H1 (cell line): Measurements from ENCODE around the gene AURKB. TPM values are rescaled to one million over a fixed set of nuclear protein-coding genes. Genes with fewer than 3 reads are reported as not detected.

Experiments
- CTCF ChIA-PET: fragments of 300-600 bp; sonication (Branson Sonifier 250); formaldehyde crosslinking; loops from one replicate; lab custom pipeline; 2021; ENCODE audit not compliant: partially characterized antibody; lab: Charles Lee
- POLR2A ChIA-PET: fragments of 300-600 bp; sonication (Branson Sonifier 250); formaldehyde crosslinking; loops from one replicate; lab custom pipeline; 2021; ENCODE audit warnings: inconsistent platforms; ENCODE audit not compliant: partially characterized antibody; lab: Charles Lee
- DNase-seq, 2 experiments: peaks; one replicate each; pipeline versions ENCODE4 v3.0.0 to v3.0.0-alpha.2; 2010 to 2022; ENCODE audit warnings: low spot score in 2 of 2, low read depth in 1 of 2, mixed read lengths in 1 of 2
- FAIRE-seq: peaks from 2 replicates; lab custom pipeline; 2011; peaks lifted over from hg19 to GRCh38; lab: Jason Lieb, UNC
- H2AFZ ChIP-seq: 2 replicates; pipeline ENCODE4 v1.8.1; 2012; ENCODE audit warnings: low read length, inconsistent platforms
- H2AK5ac ChIP-seq: 2 replicates; pipeline ENCODE4 v1.6.1; 2013; ENCODE audit warnings: low read depth, low read length
- H2BK120ac ChIP-seq: replicated peaks from 2 replicates; pipeline ENCODE3; 2013; ENCODE audit warnings: low read depth, low read length, inconsistent platforms
- H2BK12ac ChIP-seq: 2 replicates; pipeline ENCODE4 v1.6.1; 2013; ENCODE audit warnings: low read depth, low read length
- H2BK15ac ChIP-seq: 2 replicates; pipeline ENCODE4 v1.6.1; 2013; ENCODE audit warnings: low read length
- H2BK20ac ChIP-seq: 2 replicates; pipeline ENCODE4 v1.6.1; 2013; ENCODE audit warnings: low read length
- H2BK5ac ChIP-seq: 2 replicates; pipeline ENCODE4 v1.6.1; 2013; ENCODE audit warnings: low read depth, low read length
- H3K14ac ChIP-seq: 2 replicates; pipeline ENCODE4 v1.6.1; 2013; ENCODE audit warnings: inconsistent platforms; ENCODE audit not compliant: insufficient read length
- H3K18ac ChIP-seq: 2 replicates; pipeline ENCODE4 v1.6.1; 2013; ENCODE audit warnings: low read length; ENCODE audit errors: extremely low read depth
- H3K23ac ChIP-seq: 2 replicates; pipeline ENCODE4 v1.6.1; 2013; ENCODE audit warnings: inconsistent platforms; ENCODE audit not compliant: insufficient read length
- H3K23me2 ChIP-seq: 2 replicates; pipeline ENCODE4 v1.6.1; 2013; ENCODE audit warnings: low read depth, low read length
- H3K27ac ChIP-seq: 2 replicates; pipeline ENCODE4 v1.6.1; 2011; ENCODE audit warnings: low read depth, low read length, inconsistent platforms
- H3K27me3 ChIP-seq, 4 experiments: replicated peaks in 1 of 4; 1 replicate in 1 of 4; 2 replicates in 3 of 4; pipeline versions ENCODE4 v1.6.1 to v1.8.1; 2011 to 2013; ENCODE audit warnings: low read length in 3 of 4, mild to moderate bottlenecking in 3 of 4, inconsistent platforms in 2 of 4, mixed read lengths in 2 of 4, moderate library complexity in 1 of 4; ENCODE audit not compliant: control insufficient read depth in 3 of 4, insufficient read depth in 3 of 4; ENCODE audit errors: extremely low read depth in 1 of 4
- H3K36me3 ChIP-seq, 4 experiments: 2 replicates each; pipeline versions ENCODE4 v1.6.1 to v1.8.1; 2011 to 2013; ENCODE audit warnings: mild to moderate bottlenecking in 4 of 4, low read length in 3 of 4, moderate library complexity in 2 of 4, control low read depth in 1 of 4, inconsistent platforms in 1 of 4; ENCODE audit not compliant: insufficient read depth in 4 of 4, control insufficient read depth in 2 of 4
- H3K4ac ChIP-seq: replicated peaks from 2 replicates; pipeline ENCODE3; 2013; ENCODE audit warnings: low read length, low read depth, mixed read lengths, inconsistent platforms; ENCODE audit not compliant: insufficient read length
- H3K4me1 ChIP-seq, 4 experiments: replicated peaks in 1 of 4; 1 replicate in 1 of 4; 2 replicates in 3 of 4; pipeline versions ENCODE4 v1.6.1 to v1.8.1; 2011 to 2013; ENCODE audit warnings: low read length in 3 of 4, inconsistent platforms in 2 of 4, mixed read lengths in 1 of 4; ENCODE audit not compliant: insufficient read depth in 4 of 4, control insufficient read depth in 3 of 4
- H3K4me2 ChIP-seq, 2 experiments: 2 replicates each; pipeline versions ENCODE4 v1.6.1 to v1.8.1; 2011 to 2013; ENCODE audit warnings: low read depth in 2 of 2, low read length in 2 of 2, control low read depth in 1 of 2, inconsistent platforms in 1 of 2, mild to moderate bottlenecking in 1 of 2; ENCODE audit not compliant: insufficient read depth in 1 of 2
- H3K4me3 ChIP-seq, 4 experiments: fragments of 200-600, 300-600 bp in 1 of 4; sonication (generic), shearing (Covaris generic), sonication (Bioruptor Twin) in 1 of 4; 2 replicates each; pipeline versions ENCODE4 v1.5.1 to v1.8.1; 2011 to 2016; ENCODE audit warnings: low read length in 4 of 4, low read depth in 3 of 4, control low read depth in 2 of 4, inconsistent platforms in 2 of 4, mild to moderate bottlenecking in 2 of 4, mixed read lengths in 1 of 4, moderate library complexity in 1 of 4; ENCODE audit not compliant: insufficient read depth in 2 of 4; ENCODE audit errors: extremely low read depth in 1 of 4
- H3K56ac ChIP-seq: replicated peaks from 2 replicates; pipeline ENCODE3; 2013; ENCODE audit warnings: low read depth, mild to moderate bottlenecking, mixed read lengths, low read length, inconsistent platforms; ENCODE audit not compliant: insufficient read length
- H3K79me1 ChIP-seq: 2 replicates; pipeline ENCODE4 v1.6.1; 2013; ENCODE audit warnings: low read depth, low read length, control low read depth
- H3K79me2 ChIP-seq, 2 experiments: 2 replicates each; pipeline versions ENCODE4 v1.6.1 to v1.8.1; 2012 to 2013; ENCODE audit warnings: low read length in 2 of 2, mild to moderate bottlenecking in 2 of 2, inconsistent platforms in 1 of 2; ENCODE audit not compliant: insufficient read depth in 2 of 2, control insufficient read depth in 1 of 2
- H3K9ac ChIP-seq, 4 experiments: replicated peaks in 1 of 4; 1 replicate in 1 of 4; 2 replicates in 3 of 4; pipeline versions ENCODE4 v1.6.1 to v1.8.1; 2011 to 2013; ENCODE audit warnings: low read depth in 3 of 4, low read length in 3 of 4, control low read depth in 2 of 4, mild to moderate bottlenecking in 2 of 4, moderate library complexity in 2 of 4, inconsistent platforms in 1 of 4; ENCODE audit errors: extremely low read depth in 1 of 4
- H3K9me3 ChIP-seq, 2 experiments: 2 replicates each; pipeline versions ENCODE4 v1.6.1 to v1.8.1; 2012 to 2013; ENCODE audit warnings: mild to moderate bottlenecking in 2 of 2, moderate library complexity in 2 of 2, control low read depth in 1 of 2, inconsistent platforms in 1 of 2, low read depth in 1 of 2, low read length in 1 of 2, mixed read lengths in 1 of 2; ENCODE audit not compliant: insufficient read depth in 2 of 2
- H4K20me1 ChIP-seq, 2 experiments: replicated peaks in 1 of 2; 2 replicates each; pipeline versions ENCODE3 to v1.8.1; 2011 to 2013; ENCODE audit warnings: inconsistent platforms in 2 of 2, low read length in 2 of 2, mild to moderate bottlenecking in 1 of 2; ENCODE audit not compliant: insufficient read depth in 2 of 2, control insufficient read depth in 1 of 2
- H4K5ac ChIP-seq: 2 replicates; pipeline ENCODE4 v1.6.1; 2013; ENCODE audit warnings: low read length, low read depth, mixed read lengths, inconsistent platforms; ENCODE audit not compliant: insufficient read length
- H4K8ac ChIP-seq: 2 replicates; pipeline ENCODE4 v1.8.0; 2013; ENCODE audit warnings: mild to moderate bottlenecking, moderate library complexity, low read length, inconsistent platforms; ENCODE audit not compliant: insufficient read depth; ENCODE audit errors: extremely low read depth
- H4K91ac ChIP-seq: replicated peaks from 2 replicates; pipeline ENCODE3; 2013; ENCODE audit warnings: low read length, mixed read lengths, inconsistent platforms; ENCODE audit not compliant: insufficient read length
- POLR2A ChIP-seq, 2 experiments: IDR thresholded peaks; 1 replicate in 1 of 2; 2 replicates in 1 of 2; pipeline ENCODE4 v1.6.1; 2011; ENCODE audit warnings: low read depth in 2 of 2, low read length in 2 of 2, mild to moderate bottlenecking in 2 of 2; ENCODE audit errors: control extremely low read depth in 1 of 2
- POLR2AphosphoS5 ChIP-seq: IDR thresholded peaks from 2 replicates; pipeline ENCODE4 v1.6.1; 2011; ENCODE audit warnings: low read depth, low read length
- YY1 ChIP-seq: IDR thresholded peaks from 2 replicates; pipeline ENCODE4 v1.6.1; 2011; ENCODE audit warnings: low read depth, mild to moderate bottlenecking, low read length
- WGBS, 2 experiments: shearing (Covaris generic) in 1 of 2; methylation state at CpG; one replicate each; pipeline versions ENCODE4 v1.1.6 to v1.1.7; 2013 to 2015; ENCODE audit warnings: low lambda C conversion rate in 2 of 2, mixed read lengths in 2 of 2, inconsistent platforms in 1 of 2, low coverage in 1 of 2, missing lambda C conversion rate in 1 of 2; ENCODE audit not compliant: insufficient replicate concordance in 2 of 2, insufficient coverage in 1 of 2, insufficient read length in 1 of 2; ENCODE audit errors: extremely low coverage in 1 of 2, missing lambda C conversion rate in 1 of 2; 5-methylcytosine and 5-hydroxymethylcytosine counted together
- polyA plus RNA-seq, 7 experiments: library from polyadenylated mRNA; depleted of rRNA in 3 of 7; stranded (reverse) in 5 of 7; unstranded in 2 of 7; fragments of >200 nt in 5 of 7; fragments of 200-250 nt in 2 of 7; gene quantifications; 1 replicate in 5 of 7; 2 replicates in 1 of 7; 4 replicates in 1 of 7; pipeline versions ENCODE4 v1.2.1 to v1.2.3, GENCODE V29; 2011 to 2013; ENCODE audit warnings: missing spikeins in 2 of 7, mixed read lengths in 2 of 7
- total RNA-seq: library from RNA; stranded (reverse); fragmentation: NEBNext Ultra II Directional; extraction: Animal tissue kit (Norgen Biotek cat#: 25700); gene quantifications from 2 replicates; pipeline ENCODE4 v1.2.1, GENCODE V29; 2021

Gene AURKB
- total and polyA plus RNA-seq, 2 of the 8 experiments (the other 6 are each of a cell fraction or from before 2014, with no cell fraction given): 102 to 160 TPM

DNA sequence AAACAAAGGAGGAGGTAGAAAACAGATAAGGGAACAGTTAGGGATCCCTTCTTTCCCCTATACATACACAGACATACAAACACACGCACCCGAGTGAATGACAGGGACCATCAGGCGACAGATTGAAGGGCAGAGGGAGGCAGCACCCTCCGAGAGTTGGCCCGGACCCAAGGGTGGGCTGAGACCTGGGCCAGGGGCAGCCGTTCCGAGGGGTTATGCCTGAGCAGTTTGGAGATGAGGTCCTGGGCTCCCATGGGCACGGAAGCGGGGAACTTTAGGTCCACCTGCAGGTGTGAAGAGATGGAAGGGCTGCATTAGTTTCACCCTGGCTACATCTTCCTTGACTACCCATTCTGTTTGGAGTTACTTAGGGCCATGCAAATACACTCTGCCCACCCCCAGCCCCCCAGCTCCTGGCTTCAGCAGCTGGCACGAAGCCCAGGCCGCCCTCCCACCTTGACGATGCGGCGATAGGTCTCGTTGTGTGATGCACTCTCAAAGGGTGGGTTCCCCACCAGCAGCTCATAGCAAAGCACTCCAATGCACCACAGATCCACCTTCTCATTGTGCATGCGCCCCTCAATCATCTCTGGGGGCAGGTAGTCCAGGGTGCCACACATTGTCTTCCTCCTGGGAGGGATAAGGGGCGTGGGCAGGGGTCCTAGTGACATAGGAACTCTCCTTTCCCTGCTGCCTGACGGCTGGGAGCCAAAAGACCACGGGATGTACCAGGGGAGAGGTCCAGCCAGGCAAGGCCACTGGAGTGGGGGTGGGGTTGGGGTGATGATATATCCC lies 5.4 kb downstream of the AURKB start:
- H3K4ac ChIP-seq: no peak overlapping the region
- H2BK120ac ChIP-seq: no peak overlapping the region
- H4K91ac ChIP-seq: no peak overlapping the region
- 0 out of 2 replicates have a peak, but pooled peaks cover 4% of the 10 kb centered on the region for H3K79me1 ChIP-seq
- FAIRE-seq (no peak), DNase-seq (no peak)
- H3K36me3 ChIP-seq: peaks cover 16 to 42% (median 29%) of the 10 kb centered on the region in 4 experiments; a peak in 7 of 8 replicates
- no peak overlapping the region for H3K4me3 ChIP-seq
- H3K9ac ChIP-seq: no peak overlapping the region
- H3K4me1 ChIP-seq: peaks cover 0 to 4% (median under 1%) of the 10 kb centered on the region in 4 experiments; a peak in 2 of 7 replicates
- CTCF ChIA-PET: interaction anchor here (1.2 kb wide), 1 partner anchor 14 kb away, joined by 3 read pairs; no protein-coding TSS in a partner anchor
- H3K4me2 ChIP-seq: no peak overlapping the region
- H3K18ac ChIP-seq: no peak overlapping the region
- no peak overlapping the region for H2BK15ac ChIP-seq
- TF ChIP-seq POLR2AphosphoS5: peak; percentile 63; the same call in 1 of the 2 replicates
- TF ChIP-seq POLR2A (IDR thresholded peaks at IDR 0.05; ENCODE audit: control extremely low read depth in 1 of 2, low read depth in 2 of 2, low read length in 2 of 2): peak in 1 of 2 experiments; percentile 53; a peak in 1 of 3 replicates
- TF ChIP-seq YY1: no peak
- POLR2A ChIA-PET: interaction anchor here (1.1 to 19.6 kb wide), 4 partner anchors 12 to 96 kb away, joined by 3 to 373 read pairs (median 95); partner anchors contain the start of gene BORCS6
- H2AK5ac ChIP-seq: no peak overlapping the region
- H4K8ac ChIP-seq: no peak overlapping the region
- H2BK12ac ChIP-seq: no peak overlapping the region
- 91% methylated on average over 19 of the region's 19 CpGs; no CpG with 5 or more reads in 1 of the 2 experiments for WGBS, 2 experiments
- no peak overlapping the region for H2BK20ac ChIP-seq
- H3K23ac ChIP-seq: no peak overlapping the region
- no peak overlapping the region for H3K14ac ChIP-seq
- no peak overlapping the region; the same call in 1 of the 2 replicates for H2BK5ac ChIP-seq
- no peak overlapping the region for H3K27ac ChIP-seq
- H3K56ac ChIP-seq: no peak overlapping the region
- no peak overlapping the region for H2AFZ ChIP-seq
- H3K79me2 ChIP-seq: peaks cover 3 to 15% of the 10 kb centered on the region in 2 experiments
- H3K9me3 ChIP-seq: no peaks in the 10 kb centered on the region
- H3K23me2 ChIP-seq: peaks cover 4% of the 10 kb centered on the region; the same call in 1 of the 2 replicates
- H4K5ac ChIP-seq: no peak overlapping the region
- H4K20me1 ChIP-seq: peaks cover 5 to 6% of the 10 kb centered on the region in 2 experiments
- H3K27me3 ChIP-seq: no peaks in the 10 kb centered on the region
